RWPE2 (cell line): ENCODE data around the gene RAE1.
A peak's percentile ranks its signal among the peaks of the same experiment; 100 is the strongest.

Experiments used
- ATAC-seq: fragments of 200-7000 bp; cut with Tn5 transposase; 3 replicates; pipeline ENCODE4 v1.9.1; 2021; ENCODE audit warnings: low read depth
- DNase-seq: peaks from one replicate; pipeline ENCODE4 v3.0.0-alpha.2; 2020; ENCODE audit warnings: low spot score
- H3K27ac ChIP-seq: fragments of 450-650 bp; 2 replicates; pipeline ENCODE4 v1.5.1; 2017; ENCODE audit warnings: mild to moderate bottlenecking; ENCODE audit not compliant: poor library complexity, severe bottlenecking
- H3K27me3 ChIP-seq: fragments of 250-450 bp; sonication (Bioruptor Pico); 2 replicates; pipeline ENCODE4 v1.5.1; 2021; ENCODE audit warnings: mild to moderate bottlenecking, moderate library complexity; ENCODE audit not compliant: insufficient read depth, poor library complexity, severe bottlenecking
- H3K36me3 ChIP-seq: fragments of 250-450 bp; sonication (Bioruptor Pico); 2 replicates; pipeline ENCODE4 v1.5.1; 2020; ENCODE audit warnings: low read depth, mild to moderate bottlenecking, moderate library complexity
- H3K4me1 ChIP-seq: fragments of 250-450 bp; sonication (Bioruptor Pico); 2 replicates; pipeline ENCODE4 v1.5.1; 2021; ENCODE audit warnings: mild to moderate bottlenecking, moderate library complexity; ENCODE audit not compliant: insufficient read depth, poor library complexity, severe bottlenecking
- H3K4me3 ChIP-seq: fragments of 250-450 bp; sonication (Bioruptor Pico); 2 replicates; pipeline ENCODE4 v1.5.1; 2021; ENCODE audit warnings: mild to moderate bottlenecking, moderate library complexity; ENCODE audit not compliant: severe bottlenecking
- H3K9me3 ChIP-seq: fragments of 250-450 bp; sonication (Bioruptor Pico); 2 replicates; pipeline ENCODE4 v1.5.1; 2021; ENCODE audit warnings: mild to moderate bottlenecking, moderate library complexity; ENCODE audit not compliant: severe bottlenecking
- TF ChIP-seq, protein P1 (sequence below): fragments of 450-650 bp; IDR thresholded peaks from one replicate; pipeline ENCODE4 v1.5.1; 2017; ENCODE audit warnings: mild to moderate bottlenecking, moderate library complexity; ENCODE audit not compliant: poor library complexity, severe bottlenecking

Gene RAE1

DNA sequence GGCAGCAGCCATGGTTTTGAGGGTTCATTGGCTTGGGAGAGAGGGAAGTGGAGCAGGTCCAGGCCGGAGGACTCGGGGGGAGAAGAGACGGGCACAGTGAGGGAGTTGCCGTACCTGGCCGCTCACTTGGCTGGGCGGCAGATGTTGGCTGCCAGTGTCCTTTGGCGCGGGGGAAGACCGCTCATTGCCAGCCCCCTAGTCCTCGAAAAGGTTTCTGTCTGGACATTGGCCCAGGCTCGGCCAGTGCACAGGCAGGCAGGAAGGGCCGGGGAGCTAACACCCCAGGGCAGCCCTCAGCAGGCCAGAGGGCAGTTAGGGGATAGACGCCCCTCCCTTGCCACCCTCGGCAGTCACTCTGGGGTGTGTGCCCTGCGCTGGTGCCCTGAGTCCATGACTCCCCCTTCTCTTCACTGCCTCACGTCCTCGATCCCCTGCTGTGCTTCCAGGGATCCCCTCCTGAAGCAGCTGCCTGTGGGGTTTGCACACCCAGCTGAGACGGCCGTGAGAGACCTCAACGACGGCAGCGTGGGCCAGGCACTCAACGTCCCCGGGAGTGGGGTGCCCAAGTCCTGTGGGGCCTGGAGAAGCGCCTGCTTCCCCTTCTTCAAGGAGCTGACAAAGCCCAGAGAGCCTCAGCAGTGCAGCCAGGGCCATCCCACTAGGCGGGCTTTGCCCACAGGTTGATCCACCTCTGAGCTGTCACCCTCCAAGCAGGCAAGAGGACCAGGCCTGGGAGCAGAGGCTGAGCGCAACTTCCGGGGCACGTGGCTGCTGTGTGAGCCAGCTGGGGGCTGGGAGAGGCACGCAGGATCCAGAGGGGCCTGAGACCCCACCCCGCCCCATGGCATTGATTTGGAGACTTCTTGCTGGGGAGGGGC, 60.6 kb downstream of the RAE1 start:
- Histone ChIP-seq H3K27ac (no peak overlapping the region), H3K4me1 (no peaks in the 10 kb centered on the region), H3K36me3 (peaks cover 10% of the 10 kb centered on the region; the same call in 1 of the 2 replicates), H3K4me3 (no peak overlapping the region), H3K9me3 (no peaks in the 10 kb centered on the region), H3K27me3 (no peaks in the 10 kb centered on the region)
- no peak for DNase-seq
- TF ChIP-seq, protein P1, sequence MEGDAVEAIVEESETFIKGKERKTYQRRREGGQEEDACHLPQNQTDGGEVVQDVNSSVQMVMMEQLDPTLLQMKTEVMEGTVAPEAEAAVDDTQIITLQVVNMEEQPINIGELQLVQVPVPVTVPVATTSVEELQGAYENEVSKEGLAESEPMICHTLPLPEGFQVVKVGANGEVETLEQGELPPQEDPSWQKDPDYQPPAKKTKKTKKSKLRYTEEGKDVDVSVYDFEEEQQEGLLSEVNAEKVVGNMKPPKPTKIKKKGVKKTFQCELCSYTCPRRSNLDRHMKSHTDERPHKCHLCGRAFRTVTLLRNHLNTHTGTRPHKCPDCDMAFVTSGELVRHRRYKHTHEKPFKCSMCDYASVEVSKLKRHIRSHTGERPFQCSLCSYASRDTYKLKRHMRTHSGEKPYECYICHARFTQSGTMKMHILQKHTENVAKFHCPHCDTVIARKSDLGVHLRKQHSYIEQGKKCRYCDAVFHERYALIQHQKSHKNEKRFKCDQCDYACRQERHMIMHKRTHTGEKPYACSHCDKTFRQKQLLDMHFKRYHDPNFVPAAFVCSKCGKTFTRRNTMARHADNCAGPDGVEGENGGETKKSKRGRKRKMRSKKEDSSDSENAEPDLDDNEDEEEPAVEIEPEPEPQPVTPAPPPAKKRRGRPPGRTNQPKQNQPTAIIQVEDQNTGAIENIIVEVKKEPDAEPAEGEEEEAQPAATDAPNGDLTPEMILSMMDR, result no peak
- ATAC-seq, result no peak

DNA sequence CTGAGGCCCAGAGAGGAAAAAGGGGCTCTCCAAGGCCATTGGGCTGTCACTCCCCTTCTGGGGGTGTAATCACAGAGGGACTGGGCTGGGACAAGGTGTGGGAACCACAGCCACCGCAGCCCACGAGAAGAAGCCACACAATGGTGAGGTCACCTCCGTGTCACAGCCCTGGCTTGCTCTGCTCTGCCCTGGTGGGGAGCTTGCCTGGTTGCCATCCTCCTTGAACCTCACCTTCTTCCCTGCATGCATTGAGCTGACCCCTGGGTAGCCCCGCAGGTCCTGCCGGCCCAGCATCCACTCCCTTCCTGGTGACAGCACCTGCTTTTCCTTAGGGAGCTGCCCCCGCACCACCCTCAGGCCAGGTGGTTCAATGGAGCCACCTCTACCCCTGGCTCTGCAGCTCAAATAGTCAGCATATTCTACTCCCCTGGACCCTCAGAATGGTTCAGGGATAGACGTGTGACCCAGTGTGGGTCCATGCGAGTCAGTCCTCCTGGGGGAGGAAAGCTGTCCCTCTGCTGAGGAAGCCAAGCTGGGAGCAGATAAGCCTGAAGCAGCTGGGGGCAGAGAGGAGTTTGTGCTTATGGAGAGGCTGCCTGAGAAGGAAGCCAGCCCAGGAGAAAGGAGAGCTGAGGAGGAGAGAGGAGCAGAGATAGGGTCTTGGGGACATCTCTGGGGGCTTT, 61.4 kb downstream of the RAE1 start:
- Histone ChIP-seq H3K9me3 (no peaks in the 10 kb centered on the region), H3K27ac (no peak overlapping the region), H3K27me3 (no peaks in the 10 kb centered on the region), H3K36me3 (peaks cover 10% of the 10 kb centered on the region; the same call in 1 of the 2 replicates), H3K4me1 (no peaks in the 10 kb centered on the region), H3K4me3 (no peak overlapping the region)
- TF ChIP-seq, protein P1, result no peak
- no peak for DNase-seq
- ATAC-seq, result no peak

DNA sequence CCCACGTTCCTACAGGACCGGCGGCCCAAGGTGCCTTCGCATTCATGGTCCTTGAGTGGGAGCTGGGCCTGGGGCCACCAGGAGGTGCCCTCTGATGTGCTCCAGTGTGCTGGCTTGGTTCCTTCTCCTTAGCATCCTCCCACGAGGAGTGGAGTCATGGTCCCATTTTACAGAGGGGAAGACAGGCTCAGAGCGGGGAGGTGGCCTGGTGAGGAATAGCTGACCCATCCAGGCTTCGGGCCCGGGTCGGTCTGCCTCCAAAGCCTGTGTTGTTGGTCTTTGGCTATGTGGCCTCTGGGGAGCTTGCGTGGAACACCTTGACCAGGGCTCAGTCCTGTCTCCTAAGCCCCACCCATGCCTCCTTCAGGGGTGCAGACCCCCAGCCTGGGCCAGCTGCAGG, 62.9 kb downstream of the RAE1 start:
- ATAC-seq (no peak), DNase-seq (no peak)
- no peak overlapping the region for H3K27ac ChIP-seq
- TF ChIP-seq, protein P1, result no peak
- H3K27me3 ChIP-seq, result peaks cover 8% of the 10 kb centered on the region
- no peaks in the 10 kb centered on the region for H3K4me1 ChIP-seq
- no peaks in the 10 kb centered on the region for H3K36me3 ChIP-seq
- no peaks in the 10 kb centered on the region for H3K9me3 ChIP-seq
- no peak overlapping the region for H3K4me3 ChIP-seq

DNA sequence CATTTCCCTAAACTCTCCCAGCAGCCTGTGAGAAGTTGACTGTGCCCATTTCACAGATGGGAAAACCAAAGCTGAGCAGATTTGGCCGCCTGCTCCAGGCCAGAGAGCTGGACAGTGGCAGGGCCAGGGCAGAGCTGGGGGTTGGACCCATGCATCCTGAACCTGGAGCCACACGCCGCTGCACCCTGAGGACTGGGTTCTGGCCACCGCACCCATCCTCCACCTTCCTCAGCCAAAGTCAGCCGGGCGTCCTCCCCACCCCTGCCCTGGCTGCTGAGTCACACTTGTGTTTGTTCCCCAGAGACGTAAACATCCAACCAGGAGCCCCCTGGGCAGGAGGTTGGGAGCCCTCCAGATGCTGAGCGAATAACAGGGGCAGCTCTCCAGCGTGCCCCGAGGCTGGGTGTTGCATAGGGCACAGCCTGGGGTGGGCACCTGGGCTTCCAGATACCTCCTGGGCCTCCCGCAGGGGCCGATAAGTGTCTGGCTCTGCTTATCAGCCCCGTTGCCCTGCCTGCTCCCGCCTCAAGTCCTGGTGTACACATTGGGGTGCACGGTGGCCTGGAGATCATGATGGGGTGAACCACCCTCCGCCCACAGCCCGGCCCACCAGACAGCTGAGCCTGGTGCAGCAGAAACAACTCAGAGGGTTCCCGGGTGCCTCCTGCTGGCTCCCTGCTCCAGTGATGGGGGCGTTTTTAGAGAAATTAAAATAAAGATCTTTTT, 64.0 kb downstream of the RAE1 start:
- Histone ChIP-seq H3K4me3 (no peak overlapping the region), H3K27ac (no peak overlapping the region), H3K9me3 (no peaks in the 10 kb centered on the region), H3K27me3 (peaks cover 10% of the 10 kb centered on the region), H3K4me1 (no peaks in the 10 kb centered on the region), H3K36me3 (no peaks in the 10 kb centered on the region)
- DNase-seq (no peak), ATAC-seq (peak; percentile 4; the same call in 1 of the 3 replicates)
- TF ChIP-seq, protein P1, result no peak
